SKM-1 treated with dmso at 0.1 percent for 144 hours (cell line): ENCODE data around the gene TMEM61.
"Not testable (repeated sequence)": the region's sequence is repeated elsewhere in the genome, so short reads cannot be mapped to it uniquely, and the experiment has no call there.

ENCODE experiments used
- DNase-seq: peaks from one replicate; lab custom pipeline; 2025; ENCODE audit not compliant: unreplicated experiment; lab: John Stamatoyannopoulos, UW

TMEM61 gene

DNA sequence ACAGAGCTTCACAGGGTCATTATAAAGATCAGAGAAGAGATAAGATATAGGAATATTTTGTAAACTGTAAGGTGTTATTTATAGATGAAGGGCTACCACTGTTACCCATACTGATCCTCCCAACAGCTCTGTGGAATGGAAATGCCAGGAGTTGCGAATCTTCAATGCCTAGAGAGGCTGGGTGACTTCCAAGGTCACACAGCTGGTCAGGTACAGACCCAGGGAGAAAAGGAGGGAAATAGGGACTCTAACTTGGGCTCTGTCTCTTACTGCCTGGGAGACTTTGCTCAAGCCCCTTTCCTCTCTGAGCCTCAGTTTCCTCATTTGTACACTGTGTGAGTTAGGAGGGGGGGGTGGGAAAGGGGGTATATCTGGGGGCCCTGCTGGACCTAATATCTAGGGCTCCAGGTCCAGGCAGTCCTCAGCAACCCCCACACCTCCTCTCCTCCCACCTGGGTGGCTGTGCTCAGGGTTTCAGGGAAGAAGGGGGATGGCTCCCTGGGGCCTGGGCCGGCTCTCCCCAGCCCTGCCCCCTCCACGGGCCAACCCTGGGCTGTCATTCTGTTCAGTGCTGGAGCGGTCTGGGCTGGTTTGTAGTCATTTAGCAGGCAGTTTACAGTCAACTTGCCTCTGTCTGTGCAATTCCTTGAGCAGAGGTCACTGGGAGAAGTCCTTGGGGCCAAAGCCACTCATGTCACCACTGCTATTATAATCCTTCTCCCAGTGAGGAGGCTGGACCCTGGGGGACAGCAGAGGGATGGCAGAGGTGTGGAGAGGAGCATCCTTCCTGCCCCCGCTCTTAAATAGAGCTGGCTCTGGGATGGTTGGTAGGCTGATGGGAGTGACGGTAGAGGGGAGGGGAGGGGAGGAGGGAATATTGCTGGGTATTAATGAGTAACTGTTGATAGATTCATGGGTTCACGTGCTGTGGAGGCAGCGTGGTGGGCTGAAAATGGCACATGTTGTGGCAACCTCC, 20.0 kb downstream of the TMEM61 start:
- no peak for DNase-seq

DNA sequence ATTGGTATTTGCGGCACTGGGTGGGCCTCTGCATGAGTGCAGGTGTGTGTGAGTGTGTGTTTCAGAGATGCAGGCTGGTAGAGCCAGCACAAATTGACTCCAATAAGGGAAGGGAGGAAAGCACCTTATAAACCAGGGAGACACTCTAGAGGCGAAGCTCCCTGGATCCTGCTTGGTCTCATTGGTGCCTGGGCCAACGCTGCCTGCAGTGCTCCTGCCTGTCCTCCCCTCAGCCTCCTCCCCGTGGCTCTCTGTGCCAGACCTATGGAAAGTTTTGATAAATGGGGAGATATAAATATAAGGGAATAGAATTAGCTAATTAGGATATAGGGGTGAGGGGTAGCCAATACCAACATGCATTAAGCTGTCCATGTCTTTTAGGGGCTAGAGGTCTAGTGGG, 20.9 kb downstream of the TMEM61 start:
- DNase-seq = no peak

DNA sequence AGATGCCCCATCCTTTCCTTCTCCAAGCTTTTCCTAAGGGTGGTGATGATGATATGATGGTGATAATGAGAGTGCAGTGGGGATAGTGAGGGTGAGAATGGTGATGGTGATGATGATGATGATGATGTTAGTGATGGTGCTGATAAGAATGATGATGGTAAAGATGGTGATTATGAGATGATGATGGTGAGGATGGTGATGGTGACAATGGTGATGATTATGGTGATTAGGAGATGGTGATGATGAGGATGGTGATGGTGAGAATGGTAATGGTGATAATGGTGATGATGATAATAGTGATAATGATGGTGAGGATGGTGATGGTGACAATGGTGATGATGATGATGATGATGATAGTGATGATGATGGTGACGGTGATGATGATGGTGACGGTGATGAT, 22.3 kb downstream of the TMEM61 start:
- no peak for DNase-seq

DNA sequence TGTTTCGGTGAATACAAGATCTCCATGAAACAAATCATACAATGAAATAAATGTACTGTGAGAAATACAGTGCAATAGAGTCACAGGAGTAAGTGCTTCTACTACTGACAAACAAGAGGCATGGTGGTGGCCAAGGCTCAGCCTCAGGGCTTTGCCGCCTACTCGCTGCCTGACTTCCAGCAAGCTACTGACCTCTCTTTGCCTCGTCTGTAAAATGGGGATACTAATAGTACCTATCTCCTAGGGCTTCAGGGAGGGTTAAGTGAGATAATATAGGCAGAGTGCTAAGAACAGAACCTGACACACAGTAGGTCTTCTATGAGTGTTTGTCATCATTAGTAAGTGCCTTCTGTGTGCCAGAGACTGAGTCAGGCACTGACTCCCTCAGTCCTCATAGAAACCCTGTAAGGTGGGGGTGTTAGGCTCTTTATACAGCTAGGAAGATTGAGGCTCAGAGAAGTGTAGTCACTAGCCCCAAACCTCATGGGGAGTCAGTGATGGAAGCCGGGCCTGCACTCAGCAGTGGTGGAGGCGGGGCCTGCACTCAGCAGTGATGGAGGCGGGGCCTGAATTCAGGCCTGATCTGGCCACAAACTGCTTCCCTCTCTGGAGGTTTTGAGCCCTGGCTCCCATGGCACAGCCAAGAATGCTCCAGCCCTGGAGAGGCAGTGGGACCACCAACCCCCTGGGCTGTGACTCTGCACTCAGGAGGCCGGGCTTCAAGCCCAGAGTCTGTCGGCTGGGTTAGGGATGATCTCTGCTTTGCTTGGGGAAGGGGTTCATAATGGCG, 25.1 kb downstream of the TMEM61 start:
- DNase-seq = no peak

DNA sequence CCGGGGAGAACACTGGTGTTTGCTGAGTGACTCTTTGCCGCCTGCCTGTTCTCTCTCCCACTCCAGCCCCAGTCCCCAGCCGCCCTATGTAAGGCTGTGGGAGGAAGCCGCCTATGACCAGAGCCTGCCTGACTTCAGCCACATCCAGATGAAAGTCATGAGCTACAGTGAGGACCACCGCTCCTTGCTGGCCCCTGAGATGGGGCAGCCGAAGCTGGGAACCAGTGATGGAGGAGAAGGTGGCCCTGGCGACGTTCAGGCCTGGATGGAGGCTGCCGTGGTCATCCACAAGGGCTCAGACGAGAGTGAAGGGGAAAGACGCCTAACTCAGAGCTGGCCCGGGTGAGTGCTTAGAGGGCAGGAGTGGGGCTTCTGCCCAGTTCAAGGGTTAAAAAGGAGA, 26.5 kb downstream of the TMEM61 start:
- no peak for DNase-seq

DNA sequence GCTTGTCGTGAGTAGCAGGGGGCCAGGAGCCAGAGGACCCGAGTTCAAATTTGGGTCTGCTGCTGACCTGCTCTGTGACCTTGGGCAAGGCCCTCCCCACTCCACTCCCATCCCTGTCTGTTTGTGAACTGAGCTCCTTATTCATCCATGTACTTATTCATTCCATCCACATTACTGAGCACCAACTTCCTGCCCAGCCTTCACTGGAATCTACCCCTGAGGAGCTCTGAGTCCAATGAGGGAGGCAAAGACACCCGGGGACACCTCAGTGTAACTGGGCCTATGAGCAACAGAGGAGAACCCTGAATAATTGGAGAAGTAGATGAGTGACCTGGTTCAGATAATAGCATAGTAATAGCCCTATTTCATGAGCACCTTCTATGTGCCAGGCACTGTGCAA, 27.2 kb downstream of the TMEM61 start:
- DNase-seq = no peak

DNA sequence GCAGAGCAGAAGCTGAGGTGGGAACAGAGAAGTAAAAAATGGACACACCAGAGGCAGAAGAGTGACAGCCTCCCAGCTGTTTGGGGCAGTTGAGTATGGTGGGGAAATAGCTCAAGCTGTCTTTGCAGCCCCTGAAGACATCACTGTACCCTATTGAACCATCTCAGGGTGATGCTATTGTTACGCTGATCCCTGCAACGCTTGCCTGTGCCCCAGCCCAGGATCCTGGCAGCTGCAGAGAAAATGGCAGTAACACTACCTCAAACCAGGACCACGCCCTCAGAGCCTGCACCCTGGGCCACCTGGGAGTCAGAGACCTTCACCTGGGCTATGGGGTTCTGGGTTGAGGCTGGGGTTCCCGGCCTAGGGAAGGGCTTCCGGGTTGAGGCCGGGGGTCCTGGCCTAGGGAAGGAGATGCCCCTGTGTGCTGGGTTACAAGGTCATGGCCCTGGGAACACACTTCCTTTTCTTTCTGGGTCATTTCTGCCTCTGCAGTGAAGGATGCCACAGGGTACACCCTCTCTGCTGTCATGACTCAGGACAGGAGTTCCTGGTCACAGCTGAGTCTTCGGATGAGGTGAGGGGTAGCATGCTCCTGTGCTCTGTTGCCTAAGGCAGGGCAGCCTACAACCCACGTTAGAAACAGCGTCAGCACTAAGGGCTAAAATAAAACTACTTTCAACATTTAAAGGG, 29.9 kb downstream of the TMEM61 start:
- no peak for DNase-seq

DNA sequence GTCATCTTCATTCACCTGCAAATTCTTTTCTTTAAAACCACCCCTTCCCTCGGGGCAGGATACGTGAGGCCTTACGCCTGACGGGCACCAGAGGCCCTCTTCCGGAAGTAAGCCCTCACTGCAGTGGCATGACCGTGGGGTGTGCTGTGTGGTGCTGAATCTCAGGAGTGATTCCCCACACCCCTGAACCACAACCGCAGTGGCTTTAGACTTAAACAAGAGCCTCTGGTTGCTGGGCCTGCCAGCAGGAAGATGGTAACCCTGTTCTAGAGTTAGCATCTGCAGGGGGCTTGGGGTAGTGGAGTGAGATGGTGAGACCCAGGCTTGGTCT, 30.4 kb downstream of the TMEM61 start:
- DNase-seq = no peak

DNA sequence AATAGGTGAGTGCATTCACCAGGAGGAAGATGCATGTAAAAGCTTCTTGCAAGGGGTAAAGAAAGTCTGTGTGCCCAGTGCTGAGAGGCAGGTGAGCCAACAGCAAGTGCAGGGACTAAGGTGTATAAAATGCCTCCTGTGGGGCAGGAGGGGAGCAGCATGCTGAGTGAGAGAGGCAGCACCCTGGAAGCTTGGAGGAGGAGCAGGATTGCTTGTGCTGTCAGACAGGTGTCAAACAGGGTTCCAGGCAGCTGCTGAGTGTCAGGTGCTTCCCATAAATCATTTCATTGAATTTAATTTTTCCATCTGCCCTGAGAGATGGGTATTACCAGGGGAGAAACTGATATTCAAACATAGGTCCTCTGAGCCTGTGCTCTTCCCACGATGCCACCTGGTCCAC, 32.2 kb downstream of the TMEM61 start:
- no peak for DNase-seq

DNA sequence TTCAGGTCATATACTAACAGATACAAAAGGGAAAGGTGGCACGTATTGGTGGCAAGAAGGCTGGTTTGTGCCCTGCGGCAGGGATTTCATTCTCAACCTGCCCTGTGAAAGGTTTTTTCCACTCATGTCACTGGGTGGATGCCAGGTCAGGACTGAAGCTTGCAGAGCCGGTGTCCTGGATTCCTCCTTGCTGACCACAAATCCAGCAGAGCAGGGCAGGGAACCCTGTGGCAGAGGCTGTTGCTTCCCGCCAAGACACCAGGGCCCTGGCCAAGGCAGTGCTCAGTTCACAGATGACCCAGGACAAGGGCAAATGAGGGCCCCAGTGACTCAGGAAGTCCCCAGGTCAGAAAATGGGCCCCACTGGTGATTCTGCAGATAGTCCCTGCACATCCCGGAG, 34.7 kb downstream of the TMEM61 start:
- no peak for DNase-seq

DNA sequence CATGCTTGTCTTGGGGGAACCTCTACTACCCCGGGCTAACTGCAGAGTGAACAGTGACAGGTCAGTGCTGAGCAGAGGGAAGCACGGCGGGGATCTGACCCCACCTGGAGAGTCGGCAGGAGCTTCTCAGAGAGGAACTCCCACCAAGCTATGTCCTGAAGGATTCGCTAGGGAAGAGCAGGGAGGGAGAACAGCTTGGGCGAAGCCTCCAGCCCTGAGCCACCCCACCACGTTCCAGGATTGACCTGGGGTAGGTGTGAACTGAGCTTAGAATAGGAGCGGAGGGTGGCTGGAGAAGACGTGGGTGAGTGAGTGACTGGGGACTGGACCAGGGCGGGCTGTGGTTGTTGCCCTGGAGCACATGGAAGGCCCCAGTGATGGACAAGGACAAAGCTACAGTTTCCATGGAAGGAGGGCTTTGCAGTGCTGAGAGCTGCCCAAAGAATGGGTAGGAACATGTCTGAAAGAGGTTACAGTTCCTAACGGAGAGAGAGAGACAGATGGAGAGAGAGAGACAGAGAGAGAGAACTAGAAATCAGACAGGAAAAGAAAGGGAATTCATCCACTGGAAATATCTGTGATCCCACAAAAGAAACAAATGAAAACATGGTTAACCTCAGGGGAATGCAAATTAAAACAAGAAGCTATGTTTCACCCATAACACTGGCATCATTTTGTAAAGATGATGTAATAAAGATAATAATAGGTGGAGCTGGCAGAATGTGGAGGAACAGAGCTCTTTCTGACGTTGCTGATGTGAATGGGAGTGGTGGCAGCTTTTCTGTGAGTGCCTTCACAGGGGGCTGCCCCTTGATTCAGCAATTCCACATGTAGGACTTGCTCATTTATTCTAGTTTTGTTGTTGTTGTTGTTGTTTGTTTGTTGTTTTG, 35.5 kb downstream of the TMEM61 start:
- DNase-seq = no peak

DNA sequence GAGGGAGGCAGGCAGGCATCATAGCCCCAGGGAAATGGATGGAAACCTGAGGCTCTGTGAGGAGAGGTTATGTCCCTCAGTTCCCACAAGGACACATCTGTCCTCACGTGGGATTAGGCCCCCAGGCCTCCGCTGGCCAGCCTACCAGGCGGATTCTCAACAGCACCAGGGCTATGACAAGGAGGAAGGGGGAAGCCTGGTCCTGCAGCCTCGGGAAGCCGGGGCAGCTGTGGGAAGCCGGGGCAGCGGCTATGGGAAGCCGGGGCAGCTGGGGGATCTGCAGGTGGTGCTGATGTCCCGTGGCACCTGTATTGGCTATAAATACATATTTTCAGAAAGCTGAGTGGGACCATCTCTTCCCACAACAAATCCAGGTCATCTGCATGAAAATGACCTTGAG, 38.0 kb downstream of the TMEM61 start:
- DNase-seq = no peak

DNA sequence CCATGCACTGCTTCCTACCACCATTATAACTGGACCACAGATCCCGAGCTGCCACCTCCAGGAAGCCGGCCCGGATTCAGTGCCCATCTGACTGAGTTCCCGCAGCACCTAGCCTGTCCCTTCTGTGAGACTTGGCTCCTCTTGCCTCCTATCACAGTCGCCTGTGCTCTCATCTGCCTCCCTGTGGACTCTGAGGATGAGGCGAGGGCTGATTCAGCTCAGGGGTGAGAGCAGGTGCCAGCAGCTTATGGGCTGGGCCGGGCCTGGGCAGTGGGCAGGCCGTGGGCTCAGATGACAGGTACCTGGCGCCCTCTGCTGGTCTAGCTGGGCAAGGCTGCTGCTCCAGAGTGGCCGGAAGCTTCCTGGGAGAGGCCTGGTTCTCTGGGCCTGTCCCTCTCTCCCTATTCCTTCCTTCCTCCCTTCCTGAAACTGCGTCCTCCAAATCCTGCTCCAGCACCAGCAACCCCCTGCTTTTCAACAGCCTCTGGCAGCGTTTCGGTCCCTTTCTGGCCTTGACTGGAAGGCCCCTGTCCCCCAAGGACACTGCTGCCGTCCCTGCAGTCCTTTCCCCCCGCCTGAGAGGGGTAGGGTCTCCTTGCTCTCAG, 41.6 kb downstream of the TMEM61 start:
- peak; percentile 56 for DNase-seq

DNA sequence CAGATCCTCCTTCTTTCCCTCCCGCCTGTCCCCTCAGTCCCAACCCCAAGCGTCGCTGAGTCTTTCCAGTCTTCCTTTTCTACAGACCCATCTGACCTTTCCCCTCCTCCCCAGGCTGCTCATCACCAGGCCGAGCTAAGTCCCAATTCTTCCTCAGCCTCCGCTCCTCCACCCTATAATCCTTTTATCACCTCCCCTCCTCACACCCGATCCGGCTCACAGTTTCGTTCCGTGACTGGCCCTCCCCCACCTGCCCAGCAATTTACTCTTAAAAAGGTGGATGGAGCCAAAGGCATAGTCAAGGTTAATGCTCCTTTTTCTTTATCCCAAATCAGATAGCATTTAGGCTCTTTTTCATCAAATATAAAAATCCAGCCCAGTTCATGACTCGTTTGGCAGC, 43.7 kb downstream of the TMEM61 start:
- not testable (repeated sequence) for DNase-seq

DNA sequence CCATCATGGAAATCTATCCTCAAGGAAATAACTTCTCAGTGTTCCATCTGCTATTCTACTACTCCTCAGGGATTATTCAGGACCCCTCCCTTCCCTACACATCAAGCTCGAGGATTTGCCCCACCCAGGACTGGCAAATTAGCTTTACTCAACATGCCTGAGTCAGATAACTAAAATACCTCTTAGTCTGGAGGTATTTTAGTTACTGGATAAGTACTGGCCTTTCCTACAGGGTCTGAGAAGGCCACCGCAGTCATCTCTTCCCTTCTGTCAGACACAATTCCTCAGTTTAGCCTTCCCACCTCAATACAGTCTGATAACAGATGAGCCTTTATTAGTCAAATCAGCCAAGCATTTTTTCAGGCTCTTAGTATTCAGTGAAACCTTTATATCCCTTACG, 46.3 kb downstream of the TMEM61 start:
- DNase-seq = not testable (repeated sequence)

DNA sequence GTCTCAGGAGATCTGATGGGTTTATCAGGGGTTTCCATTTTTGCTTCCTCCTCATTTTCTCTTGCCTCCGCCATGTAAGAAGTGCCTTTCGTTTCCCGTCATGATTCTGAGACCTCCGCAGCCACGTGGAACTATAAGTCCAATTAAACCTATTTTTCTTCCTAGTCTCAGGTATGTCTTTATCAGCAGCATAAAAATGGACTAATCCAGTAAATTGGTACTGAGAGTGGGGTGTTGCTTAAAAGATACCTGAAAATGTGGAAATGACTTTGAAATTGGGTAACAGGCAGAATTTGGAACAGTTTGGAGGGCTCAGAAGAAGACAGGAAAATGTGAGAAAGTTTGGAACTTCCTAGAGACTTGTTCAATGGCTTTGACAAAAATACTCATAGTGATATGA, 50.7 kb downstream of the TMEM61 start:
- not testable (repeated sequence) for DNase-seq

DNA sequence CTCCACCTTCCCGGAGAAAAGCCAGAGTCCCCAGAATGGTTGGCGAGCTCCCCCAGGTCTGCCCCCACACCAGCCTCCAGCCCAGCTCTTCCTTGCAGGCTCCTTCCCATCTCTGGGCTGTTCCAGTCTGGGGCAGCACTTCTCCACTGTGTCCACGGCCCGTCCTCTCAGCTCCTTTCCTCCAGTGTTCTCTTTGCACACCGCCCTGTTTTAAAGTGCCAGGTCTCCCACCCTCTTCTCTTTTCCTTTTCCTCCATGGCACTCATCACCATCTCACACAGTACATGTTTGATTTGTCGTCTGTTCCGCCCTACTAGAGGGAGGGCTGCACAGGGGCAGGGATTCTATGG, 52.8 kb downstream of the TMEM61 start:
- no peak for DNase-seq

DNA sequence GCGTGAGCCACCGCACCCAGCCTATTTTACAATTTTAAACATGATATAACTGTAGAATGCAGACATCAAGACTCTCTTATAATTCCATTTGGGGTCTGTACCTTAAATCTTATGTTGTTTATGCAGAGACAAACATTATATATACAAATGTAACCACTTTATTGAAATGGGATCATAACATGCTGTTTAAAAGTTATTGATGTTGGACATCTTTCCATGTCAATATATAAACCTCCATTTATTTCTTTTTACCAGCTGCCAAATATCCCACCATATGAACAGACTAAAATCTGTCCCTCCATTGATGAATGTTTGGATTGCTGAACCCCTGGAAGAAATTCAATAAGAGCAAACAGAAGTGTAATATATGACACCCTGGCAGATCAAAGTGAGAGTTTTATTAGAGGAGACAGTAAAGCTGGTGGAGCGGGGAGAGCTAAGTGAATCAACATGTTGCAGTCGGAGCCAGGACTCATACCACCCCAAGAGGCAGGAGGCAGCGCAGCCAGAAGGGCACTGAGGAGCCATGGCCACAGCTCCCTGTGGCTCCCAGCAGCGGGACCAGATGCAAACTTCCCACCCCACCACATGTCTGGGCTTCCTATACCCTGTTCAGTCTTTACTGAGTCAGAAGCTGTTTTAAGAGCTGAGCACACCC, 54.2 kb downstream of the TMEM61 start:
- no peak for DNase-seq

DNA sequence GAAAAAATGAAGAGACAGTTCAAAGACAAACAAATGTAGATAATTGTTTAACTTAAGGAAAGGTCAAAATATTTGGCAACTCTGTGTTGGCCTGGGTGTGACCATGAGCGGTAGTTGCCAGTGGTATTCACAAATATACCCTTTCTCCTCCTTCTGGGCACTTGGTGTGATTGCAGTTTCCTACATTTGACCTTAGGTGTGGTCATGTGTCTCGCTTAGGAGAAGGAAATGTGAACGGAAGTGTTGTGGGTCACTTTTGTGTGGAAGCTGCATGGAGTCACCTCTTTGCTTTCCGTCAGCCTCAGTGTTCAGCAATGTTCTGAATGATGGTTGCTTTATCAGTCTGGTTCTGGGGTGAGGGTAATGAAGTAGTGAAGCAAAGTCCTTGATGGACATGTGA, 55.5 kb downstream of the TMEM61 start:
- DNase-seq = peak; percentile 86
